Measurements from ENCODE around the gene TAL2.
"Not testable (repeated sequence)": the region's sequence is repeated elsewhere in the genome, so short reads cannot be mapped to it uniquely, and the experiment has no call there.

Gene TAL2

DNA sequence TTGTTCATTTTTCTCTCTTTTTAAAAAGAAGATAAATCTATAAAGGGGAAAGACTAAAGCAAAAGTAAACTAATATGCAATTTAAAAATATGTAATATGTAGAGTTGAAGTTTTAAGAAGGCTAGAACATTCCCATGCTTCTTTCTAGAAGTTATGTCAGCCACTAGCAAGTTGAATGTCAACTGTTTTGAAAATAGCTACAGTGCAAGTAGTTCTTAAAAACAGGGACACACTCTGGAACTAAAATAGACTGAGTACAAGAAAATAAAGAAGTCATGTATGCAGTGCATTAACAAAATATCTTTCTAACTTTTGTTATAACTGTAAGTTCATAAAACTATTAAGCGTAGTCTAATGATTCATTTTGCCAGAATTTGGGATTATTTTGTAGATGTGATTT is 40.0 kb downstream of the TAL2 start:
- no peak overlapping the region for H3K27ac ChIP-seq (ENCODE audit: insufficient read depth in 1 of 2, low read depth in 1 of 2, low read length in 2 of 2, poor library complexity in 1 of 2, severe bottlenecking in 2 of 2)
- H3K36me3 ChIP-seq (ENCODE audit: control insufficient read depth in 4 of 4, insufficient read depth in 4 of 4, low read length in 3 of 4), result peaks cover 0 to 15% (median 2%) of the 10 kb centered on the region in 4 experiments
- no peaks in the 10 kb centered on the region for H3K9me3 ChIP-seq (ENCODE audit: control extremely low read depth in 1 of 5, control insufficient read depth in 4 of 5, insufficient read depth in 2 of 5, low read depth in 1 of 5, low read length in 4 of 5)
- H3K27me3 ChIP-seq (replicated peaks in 2 of 5; ENCODE audit: control insufficient read depth in 4 of 5, insufficient read depth in 5 of 5, low read length in 4 of 5), result no peaks in the 10 kb centered on the region
- no peak for DNase-seq
- no peak overlapping the region for H3K4me3 ChIP-seq (ENCODE audit: control insufficient read depth in 1 of 7, extremely low read depth in 1 of 7, insufficient read depth in 4 of 7, low read depth in 2 of 7, low read length in 6 of 7)
- no CpG with 5 or more reads among the region's 1 CpG for WGBS (ENCODE audit: insufficient coverage)
- CTCF ChIA-PET, result interaction anchor here (2.6 to 3.2 kb wide), 2 partner anchors 12 to 16 kb away, joined by 9 to 15 read pairs; no protein-coding TSS in a partner anchor
- peaks cover 4 to 32% (median 23%) of the 10 kb centered on the region in 4 experiments for H3K4me1 ChIP-seq (ENCODE audit: control extremely low read depth in 1 of 4, control insufficient read depth in 4 of 4, insufficient read depth in 4 of 4, low read length in 3 of 4)
- POLR2A ChIA-PET, result no interaction called here

DNA sequence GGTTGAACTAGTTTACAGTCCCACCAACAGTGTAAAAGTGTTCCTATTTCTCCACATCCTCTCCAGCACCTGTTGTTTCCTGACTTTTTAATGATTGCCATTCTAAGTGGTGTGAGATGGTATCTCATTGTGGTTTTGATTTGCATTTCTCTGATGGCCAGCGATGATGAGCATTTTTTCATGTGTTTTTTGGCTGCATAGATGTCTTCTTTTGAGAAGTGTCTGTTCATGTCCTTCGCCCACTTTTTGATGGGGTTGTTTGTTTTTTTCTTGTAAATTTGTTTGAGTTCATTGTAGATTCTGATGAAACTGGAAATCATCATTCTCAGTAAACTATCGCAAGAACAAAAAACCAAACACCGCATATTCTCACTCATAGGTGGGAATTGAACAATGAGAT is 41.4 kb downstream of the TAL2 start:
- H3K9me3 ChIP-seq (ENCODE audit: control extremely low read depth in 1 of 5, control insufficient read depth in 4 of 5, insufficient read depth in 2 of 5, low read depth in 1 of 5, low read length in 4 of 5); H3K27ac ChIP-seq (ENCODE audit: insufficient read depth in 1 of 2, low read depth in 1 of 2, low read length in 2 of 2, poor library complexity in 1 of 2, severe bottlenecking in 2 of 2); H3K27me3 ChIP-seq (replicated peaks in 2 of 5; ENCODE audit: control insufficient read depth in 4 of 5, insufficient read depth in 5 of 5, low read length in 4 of 5); DNase-seq; CTCF ChIA-PET; H3K4me3 ChIP-seq (ENCODE audit: control insufficient read depth in 1 of 7, extremely low read depth in 1 of 7, insufficient read depth in 4 of 7, low read depth in 2 of 7, low read length in 6 of 7); POLR2A ChIA-PET: not testable (repeated sequence)
- WGBS (ENCODE audit: insufficient coverage), result no CpG with 5 or more reads among the region's 4 CpGs
- H3K4me1 ChIP-seq (ENCODE audit: control extremely low read depth in 1 of 4, control insufficient read depth in 4 of 4, insufficient read depth in 4 of 4, low read length in 3 of 4), result peaks cover 4 to 29% (median 24%) of the 10 kb centered on the region in 4 experiments
- H3K36me3 ChIP-seq (ENCODE audit: control insufficient read depth in 4 of 4, insufficient read depth in 4 of 4, low read length in 3 of 4), result peaks cover 0 to 15% (median 2%) of the 10 kb centered on the region in 4 experiments

DNA sequence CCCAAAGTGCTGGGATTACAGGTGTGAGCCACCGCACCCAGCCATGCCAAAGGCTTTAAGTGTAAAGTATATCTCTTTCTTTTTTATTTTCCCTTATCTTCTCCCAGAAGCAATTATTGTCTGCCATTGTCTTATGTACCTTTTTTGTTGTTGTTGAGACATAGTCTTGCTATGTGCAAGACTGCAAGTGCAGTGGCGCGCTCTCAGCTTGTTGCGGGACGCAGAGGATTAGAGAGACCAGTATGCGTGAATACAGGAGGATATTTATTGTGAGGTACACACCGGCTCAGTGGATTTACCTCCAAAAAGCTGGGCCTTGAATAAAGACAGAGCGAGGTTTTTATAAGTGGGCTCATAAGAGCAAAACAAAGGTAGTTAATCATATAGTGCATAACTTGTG is 43.9 kb downstream of the TAL2 start:
- ChIA-PET POLR2A (no interaction called here), CTCF (interaction anchor here (1.0 kb wide), 1 partner anchor 17 kb away, joined by 3 read pairs; no protein-coding TSS in a partner anchor)
- no peaks in the 10 kb centered on the region for H3K27me3 ChIP-seq (replicated peaks in 2 of 5; ENCODE audit: control insufficient read depth in 4 of 5, insufficient read depth in 5 of 5, low read length in 4 of 5)
- no peak overlapping the region for H3K4me3 ChIP-seq (ENCODE audit: control insufficient read depth in 1 of 7, extremely low read depth in 1 of 7, insufficient read depth in 4 of 7, low read depth in 2 of 7, low read length in 6 of 7)
- no peak for DNase-seq
- peaks cover 0 to 5% (median 0%) of the 10 kb centered on the region in 5 experiments for H3K9me3 ChIP-seq (ENCODE audit: control extremely low read depth in 1 of 5, control insufficient read depth in 4 of 5, insufficient read depth in 2 of 5, low read depth in 1 of 5, low read length in 4 of 5)
- peaks cover 0 to 7% (median 3%) of the 10 kb centered on the region in 4 experiments for H3K4me1 ChIP-seq (ENCODE audit: control extremely low read depth in 1 of 4, control insufficient read depth in 4 of 4, insufficient read depth in 4 of 4, low read length in 3 of 4)
- H3K27ac ChIP-seq (ENCODE audit: insufficient read depth in 1 of 2, low read depth in 1 of 2, low read length in 2 of 2, poor library complexity in 1 of 2, severe bottlenecking in 2 of 2), result no peak overlapping the region
- peaks cover 0 to 27% (median 7%) of the 10 kb centered on the region in 4 experiments for H3K36me3 ChIP-seq (ENCODE audit: control insufficient read depth in 4 of 4, insufficient read depth in 4 of 4, low read length in 3 of 4)
- WGBS (ENCODE audit: insufficient coverage), result 100% methylated on average over 7 of the region's 8 CpGs

DNA sequence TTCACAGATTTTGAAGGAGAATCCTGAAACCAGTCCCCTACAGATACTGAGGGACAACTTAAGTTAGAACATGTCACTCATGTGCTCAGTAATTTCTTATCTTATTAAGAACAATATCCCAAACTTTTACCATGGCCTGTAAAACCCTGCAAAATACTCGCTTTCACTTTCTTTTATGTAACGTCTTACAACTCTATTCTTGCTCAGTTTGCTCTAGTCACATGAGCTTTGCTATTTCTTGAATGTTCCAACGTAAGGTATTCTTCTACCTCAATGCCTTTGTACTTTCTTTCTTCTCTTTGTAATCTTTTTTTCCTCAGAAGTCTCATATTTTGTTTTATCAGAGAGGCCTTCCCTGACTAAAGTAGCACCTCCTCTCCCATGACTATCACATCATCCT is 46.1 kb downstream of the TAL2 start:
- H3K36me3 ChIP-seq (ENCODE audit: control insufficient read depth in 4 of 4, insufficient read depth in 4 of 4, low read length in 3 of 4), result peaks cover 0 to 35% (median 7%) of the 10 kb centered on the region in 4 experiments
- no peaks in the 10 kb centered on the region for H3K27me3 ChIP-seq (replicated peaks in 2 of 5; ENCODE audit: control insufficient read depth in 4 of 5, insufficient read depth in 5 of 5, low read length in 4 of 5)
- peak overlapping the region; percentile 54 to 66 for H3K27ac ChIP-seq (ENCODE audit: insufficient read depth in 1 of 2, low read depth in 1 of 2, low read length in 2 of 2, poor library complexity in 1 of 2, severe bottlenecking in 2 of 2)
- ChIA-PET CTCF (no interaction called here), POLR2A (no interaction called here)
- H3K4me1 ChIP-seq (ENCODE audit: control extremely low read depth in 1 of 4, control insufficient read depth in 4 of 4, insufficient read depth in 4 of 4, low read length in 3 of 4), result peaks cover 0 to 3% (median 0%) of the 10 kb centered on the region in 4 experiments
- DNase-seq, result peak in 2 of 3 donors; percentile 29 to 38
- WGBS (ENCODE audit: insufficient coverage), result 3% methylated on average over 3 of the region's 3 CpGs
- H3K4me3 ChIP-seq (ENCODE audit: control insufficient read depth in 1 of 7, extremely low read depth in 1 of 7, insufficient read depth in 4 of 7, low read depth in 2 of 7, low read length in 6 of 7), result peak overlapping the region in 5 of 7 experiments; percentile 17 to 66 (median 33)
- peaks cover 0 to 11% (median under 1%) of the 10 kb centered on the region in 5 experiments for H3K9me3 ChIP-seq (ENCODE audit: control extremely low read depth in 1 of 5, control insufficient read depth in 4 of 5, insufficient read depth in 2 of 5, low read depth in 1 of 5, low read length in 4 of 5)

DNA sequence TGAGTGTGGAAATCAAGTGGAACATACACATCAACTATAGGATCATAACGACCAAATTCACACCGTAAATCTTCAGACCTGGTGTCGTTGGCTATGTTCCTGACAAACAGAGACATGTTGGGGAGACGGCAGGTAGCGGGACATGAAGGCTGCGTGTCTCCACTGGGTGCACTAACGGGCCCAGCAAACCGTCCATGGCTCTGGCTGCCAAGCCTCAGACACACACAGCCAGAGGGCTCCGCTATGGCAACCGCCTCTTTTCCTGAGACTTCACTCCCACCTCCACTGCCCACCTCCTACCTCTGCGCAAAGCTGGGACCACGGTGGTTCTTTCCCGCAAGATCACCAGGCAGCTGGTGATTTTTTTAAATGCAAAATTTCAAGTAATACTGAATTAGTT is 48.4 kb downstream of the TAL2 start:
- H3K27ac ChIP-seq (ENCODE audit: insufficient read depth in 1 of 2, low read depth in 1 of 2, low read length in 2 of 2, poor library complexity in 1 of 2, severe bottlenecking in 2 of 2), result no peak overlapping the region
- ChIA-PET CTCF (no interaction called here), POLR2A (interaction anchor here (0.6 to 0.7 kb wide), 2 partner anchors 44 to 54 kb away, joined by 3 read pairs; no protein-coding TSS in a partner anchor)
- peaks cover 2 to 41% (median 14%) of the 10 kb centered on the region in 4 experiments for H3K36me3 ChIP-seq (ENCODE audit: control insufficient read depth in 4 of 4, insufficient read depth in 4 of 4, low read length in 3 of 4)
- no peak for DNase-seq
- H3K4me3 ChIP-seq (ENCODE audit: control insufficient read depth in 1 of 7, extremely low read depth in 1 of 7, insufficient read depth in 4 of 7, low read depth in 2 of 7, low read length in 6 of 7), result no peak overlapping the region
- no peaks in the 10 kb centered on the region for H3K27me3 ChIP-seq (replicated peaks in 2 of 5; ENCODE audit: control insufficient read depth in 4 of 5, insufficient read depth in 5 of 5, low read length in 4 of 5)
- WGBS (ENCODE audit: insufficient coverage), result 97% methylated on average over 10 of the region's 13 CpGs
- H3K4me1 ChIP-seq (ENCODE audit: control extremely low read depth in 1 of 4, control insufficient read depth in 4 of 4, insufficient read depth in 4 of 4, low read length in 3 of 4), result peaks cover 0 to 3% (median 0%) of the 10 kb centered on the region in 4 experiments
- peaks cover 0 to 12% (median 8%) of the 10 kb centered on the region in 5 experiments for H3K9me3 ChIP-seq (ENCODE audit: control extremely low read depth in 1 of 5, control insufficient read depth in 4 of 5, insufficient read depth in 2 of 5, low read depth in 1 of 5, low read length in 4 of 5)

DNA sequence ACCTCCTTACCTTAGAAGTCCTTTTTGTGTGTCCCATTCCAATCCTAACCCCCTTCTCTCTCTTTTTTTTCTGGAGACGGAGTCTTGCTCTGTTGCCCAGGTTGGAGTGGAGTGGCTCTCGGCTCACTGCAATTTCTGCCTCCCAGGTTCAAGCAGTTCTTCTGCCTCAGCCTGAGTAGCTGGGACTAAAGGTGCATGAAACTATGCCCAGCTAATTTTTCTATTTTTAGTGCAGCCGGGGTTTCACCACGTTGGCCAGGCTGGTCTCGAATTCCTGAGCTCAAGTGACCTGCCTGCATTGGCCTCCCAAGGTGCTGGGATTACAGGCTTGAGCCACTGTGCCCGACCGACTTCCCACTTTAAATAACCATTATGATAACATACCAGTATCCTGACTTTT is 49.6 kb downstream of the TAL2 start:
- DNase-seq, result no peak
- CTCF ChIA-PET, result interaction anchor here (1.3 to 1.6 kb wide), 2 partner anchors 9 to 57 kb away, joined by 5 read pairs; no protein-coding TSS in a partner anchor
- Histone ChIP-seq H3K4me1 (ENCODE audit: control extremely low read depth in 1 of 4, control insufficient read depth in 4 of 4, insufficient read depth in 4 of 4, low read length in 3 of 4) (peaks cover 0 to 3% (median 0%) of the 10 kb centered on the region in 4 experiments), H3K27me3 (replicated peaks in 2 of 5; ENCODE audit: control insufficient read depth in 4 of 5, insufficient read depth in 5 of 5, low read length in 4 of 5) (no peaks in the 10 kb centered on the region), H3K36me3 (ENCODE audit: control insufficient read depth in 4 of 4, insufficient read depth in 4 of 4, low read length in 3 of 4) (peaks cover 2 to 33% (median 12%) of the 10 kb centered on the region in 4 experiments), H3K9me3 (ENCODE audit: control extremely low read depth in 1 of 5, control insufficient read depth in 4 of 5, insufficient read depth in 2 of 5, low read depth in 1 of 5, low read length in 4 of 5) (peaks cover 0 to 12% (median 8%) of the 10 kb centered on the region in 5 experiments), H3K4me3 (ENCODE audit: control insufficient read depth in 1 of 7, extremely low read depth in 1 of 7, insufficient read depth in 4 of 7, low read depth in 2 of 7, low read length in 6 of 7) (no peak overlapping the region), H3K27ac (ENCODE audit: insufficient read depth in 1 of 2, low read depth in 1 of 2, low read length in 2 of 2, poor library complexity in 1 of 2, severe bottlenecking in 2 of 2) (no peak overlapping the region)
- 95% methylated on average over 5 of the region's 7 CpGs for WGBS (ENCODE audit: insufficient coverage)
- POLR2A ChIA-PET, result no interaction called here

DNA sequence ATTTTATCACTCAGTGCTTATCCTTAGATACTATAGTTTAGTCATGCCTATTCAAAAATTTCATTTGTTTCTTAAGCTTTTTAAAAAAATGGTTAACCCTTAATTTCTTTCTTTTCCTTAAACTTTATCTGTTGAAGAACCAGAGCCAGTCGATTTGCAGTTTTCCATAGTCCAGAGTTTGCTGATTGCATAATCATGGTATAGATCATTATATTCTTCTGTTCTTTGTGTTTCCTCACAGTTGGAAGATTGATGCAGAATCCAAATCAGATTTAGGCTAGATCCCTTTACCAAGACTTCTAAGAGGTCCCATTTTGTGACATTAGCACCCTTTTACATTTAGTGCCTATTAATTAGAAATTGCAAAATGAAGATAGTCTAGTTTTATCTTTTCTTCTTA is 50.0 kb downstream of the TAL2 start:
- H3K4me1 ChIP-seq (ENCODE audit: control extremely low read depth in 1 of 4, control insufficient read depth in 4 of 4, insufficient read depth in 4 of 4, low read length in 3 of 4), result peaks cover 0 to 3% (median 0%) of the 10 kb centered on the region in 4 experiments
- H3K4me3 ChIP-seq (ENCODE audit: control insufficient read depth in 1 of 7, extremely low read depth in 1 of 7, insufficient read depth in 4 of 7, low read depth in 2 of 7, low read length in 6 of 7), result no peak overlapping the region
- ChIA-PET CTCF (interaction anchor here (1.3 to 1.6 kb wide), 2 partner anchors 9 to 57 kb away, joined by 5 read pairs; no protein-coding TSS in a partner anchor), POLR2A (interaction anchor here (1.0 kb wide), 1 partner anchor 11 kb away, joined by 3 read pairs; no protein-coding TSS in a partner anchor)
- H3K9me3 ChIP-seq (ENCODE audit: control extremely low read depth in 1 of 5, control insufficient read depth in 4 of 5, insufficient read depth in 2 of 5, low read depth in 1 of 5, low read length in 4 of 5), result peaks cover 0 to 12% (median 8%) of the 10 kb centered on the region in 5 experiments
- WGBS (ENCODE audit: insufficient coverage), result no CpG with 5 or more reads among the region's 1 CpG
- DNase-seq, result no peak
- H3K36me3 ChIP-seq (ENCODE audit: control insufficient read depth in 4 of 4, insufficient read depth in 4 of 4, low read length in 3 of 4), result peaks cover 2 to 33% (median 12%) of the 10 kb centered on the region in 4 experiments
- no peaks in the 10 kb centered on the region for H3K27me3 ChIP-seq (replicated peaks in 2 of 5; ENCODE audit: control insufficient read depth in 4 of 5, insufficient read depth in 5 of 5, low read length in 4 of 5)
- no peak overlapping the region for H3K27ac ChIP-seq (ENCODE audit: insufficient read depth in 1 of 2, low read depth in 1 of 2, low read length in 2 of 2, poor library complexity in 1 of 2, severe bottlenecking in 2 of 2)

Data from common myeloid progenitor, CD34-positive (primary cell).